ENCODE data around the gene HECTD4.

- TF ChIP-seq EZH2phosphoT487 (IDR thresholded peaks at IDR 0.05; ENCODE audit: borderline replicate concordance, low read length) (no peak), EZH2 (IDR thresholded peaks at IDR 0.05; ENCODE audit: low read length, unreplicated experiment) (no peak)
Observed at GRCh38 chr12:112340230-112340629, 42.0 kb downstream of the HECTD4 start.

Data from PC-3 (cell line).